GM21526 (cell line): ENCODE results near the gene ANAPC15.

Experiments used
- ATAC-seq: cut with Tn5 transposase; IDR thresholded peaks from one replicate; pipeline ENCODE4 v1.9.1; 2021; ENCODE audit warnings: moderate library complexity; ENCODE audit not compliant: unreplicated experiment, low FRiP score

The ANAPC15 gene

DNA sequence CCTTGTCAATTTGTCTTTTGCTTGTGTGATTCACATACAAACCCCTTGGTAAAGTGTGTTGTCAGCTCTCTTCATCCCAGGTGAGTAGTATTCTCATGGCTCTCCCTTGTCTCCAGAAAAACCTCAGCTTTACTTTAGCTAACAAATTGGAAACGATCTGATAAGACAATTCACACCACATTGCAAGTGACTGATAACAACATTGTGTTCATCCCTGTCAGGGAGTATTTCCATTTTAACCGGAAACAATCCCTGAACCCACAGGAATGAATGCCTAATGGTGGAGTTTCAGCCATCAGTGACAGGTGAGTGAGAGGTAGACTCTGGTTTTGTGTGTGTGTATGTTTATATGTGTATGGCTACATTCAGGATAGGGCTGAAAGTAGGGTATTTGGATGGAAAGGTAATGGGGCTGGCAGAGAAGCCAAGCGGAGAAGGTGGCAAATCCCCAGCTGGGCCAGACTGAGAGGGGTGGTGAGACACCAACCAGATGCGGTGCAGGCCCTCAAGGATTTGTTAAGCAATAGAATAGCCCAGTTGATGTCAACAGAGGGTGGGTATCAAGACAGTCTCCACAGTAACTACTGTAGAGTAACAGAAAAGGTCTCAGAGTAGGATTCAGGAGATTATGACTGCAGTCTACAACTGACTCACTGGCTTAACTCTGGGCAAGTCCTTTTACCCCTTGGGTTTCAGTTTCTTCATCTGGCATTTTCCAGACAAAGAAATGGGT is 24.3 kb downstream of the ANAPC15 start:
- no peak for ATAC-seq

DNA sequence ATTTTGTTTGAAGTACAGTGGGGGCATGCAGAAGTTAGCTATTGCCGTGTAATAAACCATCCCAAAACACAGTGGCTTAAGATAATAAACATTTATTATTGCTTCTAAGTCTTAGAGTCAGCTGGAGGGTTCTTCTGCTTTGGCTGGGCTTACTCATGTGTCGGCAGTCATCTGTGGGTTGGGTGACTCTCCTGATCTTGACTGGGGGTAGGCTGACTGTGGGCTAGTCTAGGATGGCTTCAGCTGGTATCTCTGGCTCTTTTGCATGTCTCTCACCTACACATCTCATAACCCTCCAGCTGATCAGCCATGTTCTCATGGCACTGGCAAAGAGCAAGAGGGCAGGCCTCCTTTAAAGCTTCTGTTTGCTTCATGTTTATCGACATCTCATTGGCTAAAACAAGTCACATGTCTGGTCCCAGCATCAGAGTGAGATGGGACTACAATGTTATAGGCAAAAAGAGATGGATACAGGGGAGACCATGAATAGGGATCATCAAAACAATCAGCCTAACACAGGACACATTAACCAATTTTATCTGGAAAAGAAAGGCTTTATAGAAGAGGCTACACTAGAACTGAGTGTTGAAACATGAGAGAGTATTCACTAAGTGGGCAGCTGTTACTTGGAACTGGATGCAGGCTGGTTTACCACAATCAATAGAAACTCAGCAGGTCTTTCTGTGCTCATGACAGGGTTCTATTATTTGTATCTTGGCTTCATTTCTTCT is 26.7 kb downstream of the ANAPC15 start:
- no peak for ATAC-seq

DNA sequence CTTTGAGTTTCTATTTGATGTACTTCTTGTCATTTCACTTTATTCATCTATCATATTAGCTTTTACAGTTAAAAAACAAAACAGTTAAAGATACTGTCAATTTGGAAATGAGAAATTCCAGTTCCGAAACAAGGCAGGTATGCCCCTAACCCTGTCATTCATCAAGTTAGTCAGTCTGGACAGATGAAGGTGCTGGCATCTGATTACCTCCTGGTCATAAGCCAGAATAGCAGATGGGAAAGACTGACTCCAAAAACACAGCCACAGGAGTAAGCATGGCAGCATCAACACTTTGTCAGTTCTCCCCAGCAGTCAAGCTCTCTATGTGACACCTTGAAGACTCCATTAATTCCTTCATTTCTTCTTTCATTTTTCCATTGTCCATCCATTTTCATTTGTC is 27.5 kb downstream of the ANAPC15 start:
- no peak for ATAC-seq

DNA sequence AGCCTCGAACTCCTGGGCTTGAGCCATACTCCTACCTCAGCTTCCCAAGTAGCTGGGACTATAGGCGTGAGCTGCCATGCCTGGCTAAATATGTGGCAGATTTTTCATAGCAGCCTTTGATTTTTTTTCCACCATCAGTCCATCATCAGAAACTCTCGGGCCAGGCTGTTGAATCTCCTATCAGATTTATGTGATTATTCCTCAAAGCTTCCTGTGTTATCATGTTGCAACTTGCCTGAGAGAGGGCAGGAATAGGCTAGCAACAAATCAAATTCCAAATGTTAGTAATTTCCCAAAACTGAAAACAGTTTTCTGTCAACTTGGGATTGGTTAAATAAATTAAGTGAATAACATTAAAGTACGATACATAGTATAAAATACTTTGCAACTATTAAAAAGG is 28.4 kb downstream of the ANAPC15 start:
- ATAC-seq, result no peak

DNA sequence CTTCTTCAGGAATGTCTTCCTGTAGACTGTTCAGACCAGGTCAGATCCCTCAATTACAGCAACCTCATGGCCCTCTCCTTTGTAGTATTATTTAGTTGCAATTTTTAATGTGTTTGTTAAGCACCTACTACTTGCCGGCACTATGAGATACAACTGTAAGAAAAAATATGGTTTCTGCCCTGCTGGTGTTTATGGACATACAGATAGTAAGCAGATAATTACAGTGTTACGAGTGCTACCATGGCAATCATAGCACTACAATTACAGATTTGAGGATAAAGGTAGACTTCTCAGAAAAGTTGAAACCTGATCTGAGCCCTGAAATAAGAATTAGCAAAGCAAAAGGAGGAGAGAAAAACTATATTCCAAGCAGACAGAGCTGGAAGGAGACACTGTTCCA is 29.1 kb downstream of the ANAPC15 start:
- ATAC-seq, result no peak

DNA sequence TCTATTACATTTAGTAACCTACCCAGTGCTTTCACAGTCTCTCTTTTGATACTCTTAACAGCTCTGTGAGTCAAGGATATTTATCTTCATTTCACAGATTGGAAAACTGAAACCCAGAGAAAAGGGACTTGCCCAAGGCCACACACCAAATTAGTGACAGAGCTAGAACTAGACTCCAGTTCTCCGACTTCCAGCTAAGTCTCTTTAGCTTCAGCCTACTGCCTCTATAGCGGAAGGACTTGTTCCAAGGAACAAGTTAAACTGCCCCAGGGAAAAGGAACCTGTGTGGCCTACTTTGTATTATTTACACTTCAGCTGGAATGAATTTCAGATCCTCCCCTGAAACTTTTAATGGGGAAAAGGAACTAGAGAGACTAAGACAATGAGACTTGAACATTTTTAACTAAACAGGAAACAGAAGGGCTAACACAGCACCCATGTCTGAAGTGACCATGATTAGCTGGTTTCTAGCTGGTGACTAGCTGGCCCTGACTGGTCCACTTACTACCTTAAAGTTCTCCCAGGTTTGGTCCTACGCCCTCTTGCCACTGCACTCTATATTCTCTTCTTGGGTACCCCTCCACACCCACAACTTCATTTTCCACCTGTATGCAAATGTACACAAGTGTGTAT is 30.6 kb downstream of the ANAPC15 start:
- no peak for ATAC-seq

DNA sequence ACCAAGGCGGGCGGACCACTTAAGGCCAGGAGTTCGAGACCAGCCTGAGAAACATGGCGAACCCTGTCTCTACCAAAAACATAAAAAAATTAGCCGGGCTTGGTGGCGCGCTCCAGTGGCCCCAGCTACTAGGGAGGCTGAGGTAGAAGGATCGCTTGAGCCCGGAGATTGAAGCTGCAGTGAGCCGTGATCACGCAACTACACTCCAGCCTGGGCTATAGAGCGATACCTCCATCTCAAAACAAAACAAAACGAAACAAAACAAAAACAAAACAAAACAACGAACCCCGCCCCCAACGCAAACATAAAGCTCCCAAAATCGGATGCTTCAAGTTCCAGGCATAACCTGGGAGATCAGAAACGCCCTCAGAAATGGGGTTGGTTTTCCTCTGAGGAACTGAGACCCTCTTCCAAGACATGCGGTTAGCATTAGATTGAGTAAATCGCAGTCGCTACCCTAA is 31.3 kb downstream of the ANAPC15 start:
- ATAC-seq, result no peak

DNA sequence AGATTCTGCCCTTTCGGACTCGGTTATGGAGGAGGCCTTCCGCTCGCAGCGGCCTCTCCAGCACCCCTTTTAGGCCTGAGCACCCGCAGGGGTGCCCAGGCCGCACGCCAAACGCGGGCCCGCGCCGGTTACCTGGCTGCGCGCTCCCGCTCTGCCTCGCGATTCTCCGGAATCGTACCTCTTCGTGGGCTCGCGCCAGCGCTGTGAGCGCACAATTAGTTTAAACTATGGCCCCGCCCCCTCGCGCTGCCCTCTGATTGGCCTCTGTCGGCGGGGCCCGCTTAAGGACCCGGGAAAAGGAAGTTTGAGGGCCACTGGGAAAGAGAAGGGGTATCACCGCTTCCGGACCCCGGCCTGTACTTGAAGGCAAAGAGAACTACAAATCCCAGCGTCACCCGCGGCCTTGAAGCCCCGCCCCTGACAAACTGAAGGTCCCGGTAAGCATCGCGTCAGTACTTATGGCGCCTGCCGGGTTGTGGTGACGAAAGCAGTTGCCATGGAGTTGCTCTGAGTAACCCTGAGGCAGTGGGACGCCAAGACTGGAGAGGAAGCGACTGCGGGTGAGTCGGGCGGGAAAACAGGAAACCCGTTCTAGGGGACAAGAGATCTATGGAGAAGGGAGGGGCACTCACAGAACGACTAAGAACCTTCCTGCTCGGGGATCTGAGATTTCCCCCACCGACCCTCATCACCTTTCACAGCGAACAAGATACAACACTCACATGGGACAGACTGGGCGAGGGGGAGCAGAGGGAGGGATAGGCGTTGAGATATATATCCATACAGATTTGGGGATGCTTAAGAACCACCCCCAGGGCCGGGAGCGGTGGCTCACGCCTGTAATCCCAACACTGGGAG is 31.9 kb downstream of the ANAPC15 start, which contains the start of the genes LRRC51 and NUMA1:
LRRC51 (plus strand) TSS at position 525 of the 858 bp plus-strand sequence. CDS start 8,234 bp downstream, outside the sequence.
NUMA1 (minus strand) TSS at position 217 of the 858 bp plus-strand sequence. CDS start 44,599 bp downstream, outside the sequence.
- ATAC-seq, result peak; percentile 89

DNA sequence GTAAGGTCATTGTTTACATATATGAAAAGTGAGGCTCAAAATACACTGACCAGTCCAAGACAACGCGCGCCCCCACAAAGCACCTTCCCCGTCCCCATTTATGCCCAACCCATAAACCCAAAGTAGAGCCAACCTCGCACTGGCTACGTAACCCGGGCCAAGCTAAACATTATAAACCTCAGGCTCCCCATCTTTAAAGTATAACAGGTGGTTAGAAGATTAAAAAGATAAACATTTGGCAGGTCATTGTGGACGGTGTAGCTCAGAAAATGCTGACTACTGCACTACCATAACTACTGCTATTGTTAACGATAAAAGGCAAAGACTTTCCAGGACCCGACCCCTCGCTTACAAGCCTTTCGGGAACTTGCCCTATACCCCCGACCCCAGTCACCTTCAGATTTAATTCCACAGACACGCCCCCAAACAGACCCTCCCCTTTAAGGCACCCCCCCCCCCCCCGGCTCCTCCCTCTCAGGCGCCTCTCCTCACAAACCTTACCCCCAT is 32.6 kb downstream of the ANAPC15 start:
- no peak for ATAC-seq

DNA sequence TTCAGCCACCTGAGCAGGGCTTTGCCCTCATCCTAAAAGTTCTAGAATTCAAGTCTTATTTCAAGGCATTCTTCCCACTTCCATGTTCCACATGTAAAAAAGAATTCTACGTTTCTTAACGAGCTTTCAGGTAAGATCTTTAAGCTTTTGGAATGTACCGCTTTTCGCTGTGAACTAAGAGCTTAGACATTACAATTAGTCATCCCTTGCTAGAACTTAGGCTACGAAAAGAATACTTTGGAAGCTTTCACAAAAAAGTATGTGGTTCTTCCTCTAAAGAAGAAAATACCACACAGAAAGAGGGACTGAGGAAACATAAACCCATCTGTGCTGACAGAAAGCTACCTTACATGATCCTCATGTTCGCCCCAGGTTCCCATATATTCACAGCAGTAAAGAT is 34.0 kb downstream of the ANAPC15 start:
- no peak for ATAC-seq

DNA sequence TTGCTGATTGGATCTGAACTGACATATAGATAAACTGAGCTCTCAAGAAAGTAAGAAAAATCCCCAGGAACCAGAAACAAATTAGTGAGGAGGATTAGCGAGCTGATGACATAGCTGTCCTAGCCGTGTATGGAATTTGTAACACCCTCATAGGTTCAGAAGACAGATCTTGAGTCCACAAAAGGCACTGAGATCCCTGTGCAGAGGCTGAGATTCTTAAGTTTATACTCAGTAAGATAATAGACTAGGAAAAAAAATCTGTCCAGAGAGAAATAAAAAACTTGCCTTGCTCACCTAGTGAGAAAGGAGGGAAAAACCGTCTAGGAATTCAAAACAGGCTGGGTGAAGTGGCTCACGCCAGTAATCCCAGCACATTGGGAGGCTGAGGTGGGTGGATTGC is 36.7 kb downstream of the ANAPC15 start:
- no peak for ATAC-seq

DNA sequence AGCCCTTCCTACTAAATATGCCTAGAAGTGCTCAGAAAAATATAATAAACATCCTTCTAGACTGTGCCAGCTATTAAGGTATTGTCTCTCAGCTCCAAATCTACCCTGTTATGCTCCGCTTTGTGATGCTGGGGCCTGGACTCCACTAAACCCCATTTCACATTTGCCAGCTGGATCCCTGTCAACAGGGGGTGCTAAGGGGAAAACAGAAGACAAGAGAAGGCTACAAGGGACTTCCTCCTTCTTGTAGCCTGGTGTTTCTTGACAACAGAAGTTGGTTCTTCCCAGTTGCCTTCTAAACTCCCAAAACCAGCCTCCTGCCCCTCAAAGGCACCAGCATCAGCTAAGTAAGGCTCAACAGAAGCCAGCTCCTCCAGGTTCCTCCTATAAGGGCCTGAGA is 37.4 kb downstream of the ANAPC15 start:
- no peak for ATAC-seq

DNA sequence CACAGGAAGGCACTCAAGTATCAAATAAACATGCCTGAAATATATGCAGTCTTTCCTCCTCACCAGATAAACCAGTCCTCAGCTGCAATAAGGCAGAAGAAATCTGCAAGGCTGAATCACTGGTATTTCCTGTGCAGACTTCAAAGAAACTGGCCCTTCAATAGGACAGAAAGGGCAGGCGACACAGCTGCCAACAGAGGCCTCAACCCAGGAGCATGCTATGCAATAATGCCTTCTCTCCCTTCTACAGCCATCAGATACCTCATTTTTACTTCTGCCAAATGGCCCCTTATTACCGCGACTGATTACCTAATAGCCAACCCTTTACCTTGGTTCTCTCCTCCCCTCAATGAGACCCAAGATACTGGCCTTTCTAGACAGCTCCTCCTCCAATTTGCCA is 40.1 kb downstream of the ANAPC15 start:
- ATAC-seq, result no peak

DNA sequence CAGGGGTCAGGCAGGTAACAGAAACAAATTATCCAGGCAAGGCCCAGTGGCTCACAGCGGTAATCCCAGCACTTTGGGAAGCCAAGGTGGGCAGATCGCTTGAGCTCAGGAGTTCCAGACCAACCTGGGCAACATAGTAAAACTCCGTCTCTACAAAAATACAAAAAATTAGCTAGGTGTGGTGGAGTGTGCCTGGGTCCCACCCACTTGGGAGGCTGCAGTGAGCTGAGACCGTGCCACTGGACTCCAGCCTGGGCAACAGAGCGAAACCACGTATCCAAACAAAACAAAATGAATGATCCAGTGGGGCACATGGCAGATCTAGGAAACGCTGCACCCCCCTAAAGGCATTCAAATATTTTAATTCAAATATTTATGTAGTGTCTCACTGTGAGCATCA is 42.0 kb downstream of the ANAPC15 start:
- no peak for ATAC-seq

DNA sequence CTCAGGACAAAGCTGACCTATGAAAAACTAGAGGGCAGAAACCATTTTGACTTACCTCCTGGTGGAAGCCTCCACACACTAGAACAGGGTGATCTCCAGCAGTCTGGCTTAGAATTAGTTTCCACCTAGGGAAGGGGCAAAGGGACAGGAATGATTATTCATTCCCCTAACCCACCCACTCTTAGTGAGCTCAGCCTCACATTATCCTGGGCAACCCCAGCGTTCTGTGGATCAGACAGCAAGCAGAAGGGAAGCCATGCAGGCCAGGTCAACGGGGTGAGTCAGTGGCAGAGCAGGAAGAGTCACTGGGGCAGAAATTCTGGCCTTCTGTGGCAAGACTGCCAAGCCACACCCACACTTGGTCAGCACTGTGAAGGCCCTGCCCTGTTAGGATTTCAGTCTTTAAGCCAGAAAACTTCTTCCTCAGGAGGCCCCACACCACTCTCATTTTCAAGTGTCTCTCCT is 42.7 kb downstream of the ANAPC15 start:
- ATAC-seq, result no peak

DNA sequence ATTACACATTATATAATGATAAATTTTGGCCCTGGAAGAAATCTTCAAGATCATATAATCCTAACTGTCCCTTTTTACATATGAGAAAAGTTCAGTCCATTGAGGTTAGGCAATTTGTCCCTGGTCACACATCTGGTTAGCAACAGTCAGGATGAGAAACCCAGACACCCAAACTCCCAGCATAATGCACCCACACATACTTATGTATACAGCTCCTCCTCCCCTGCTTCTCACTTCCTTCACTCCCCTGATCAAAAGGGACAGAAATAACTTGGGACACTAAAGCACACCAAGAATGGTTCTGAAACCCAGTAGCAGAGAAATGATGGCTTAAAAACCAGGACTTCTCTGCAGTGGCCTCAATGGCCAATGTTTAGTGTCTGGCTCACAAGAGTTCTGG is 43.3 kb downstream of the ANAPC15 start:
- no peak for ATAC-seq

DNA sequence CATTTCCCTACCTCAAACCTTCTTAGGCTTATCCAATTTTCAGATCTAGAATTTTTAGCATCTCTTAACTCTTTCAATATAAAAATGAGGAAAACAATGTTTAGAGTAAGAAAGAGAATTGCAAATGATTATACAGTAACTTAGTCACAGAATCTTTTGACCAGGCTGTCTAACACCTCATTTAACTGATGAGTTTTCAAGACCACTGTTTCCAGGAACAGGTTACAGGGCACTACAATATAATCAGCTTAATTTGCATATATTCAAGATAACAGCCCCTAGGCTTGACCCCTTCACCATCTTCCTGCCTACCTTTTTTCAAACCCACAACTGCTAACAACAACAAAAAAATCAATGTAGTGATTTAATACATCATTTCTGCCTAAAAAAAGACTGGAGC is 44.8 kb downstream of the ANAPC15 start:
- ATAC-seq, result no peak

DNA sequence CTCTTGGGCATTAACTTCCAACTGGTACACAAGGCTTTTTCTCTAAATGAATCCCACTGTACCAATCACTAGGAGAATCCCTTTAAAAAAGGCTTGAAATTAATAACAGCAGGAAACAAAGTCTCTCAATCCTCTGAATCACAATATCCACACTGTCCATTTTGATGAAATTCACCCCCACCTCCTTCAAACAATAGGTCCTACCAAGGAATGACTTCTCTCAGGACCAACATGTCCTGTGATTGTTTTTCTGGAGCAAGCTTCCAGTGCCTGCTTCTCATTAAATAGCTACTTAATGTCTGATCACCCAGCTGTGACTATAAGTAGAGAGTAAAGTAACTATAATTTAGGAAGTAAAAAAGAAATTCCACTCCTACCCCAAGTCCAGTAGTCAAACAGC is 45.2 kb downstream of the ANAPC15 start:
- ATAC-seq, result no peak

DNA sequence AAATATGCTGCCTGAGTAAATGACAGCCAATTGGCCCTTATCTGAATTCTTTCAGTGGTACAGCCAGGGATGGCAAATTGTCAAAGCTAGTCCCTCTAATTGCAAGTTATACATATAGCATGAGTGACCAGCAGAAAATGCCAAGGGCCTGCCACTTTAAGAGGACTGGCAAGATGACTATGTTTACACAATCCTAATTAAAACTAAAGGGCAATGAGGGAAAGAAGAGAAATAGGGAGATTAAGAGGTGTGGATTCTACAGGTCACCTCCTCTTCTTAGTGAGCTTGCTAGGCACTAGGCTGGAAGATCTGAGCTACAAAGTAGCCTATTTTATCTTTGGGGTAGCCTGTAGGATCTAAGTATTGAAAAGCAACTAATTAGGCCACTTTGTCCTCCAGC is 45.6 kb downstream of the ANAPC15 start:
- no peak for ATAC-seq

DNA sequence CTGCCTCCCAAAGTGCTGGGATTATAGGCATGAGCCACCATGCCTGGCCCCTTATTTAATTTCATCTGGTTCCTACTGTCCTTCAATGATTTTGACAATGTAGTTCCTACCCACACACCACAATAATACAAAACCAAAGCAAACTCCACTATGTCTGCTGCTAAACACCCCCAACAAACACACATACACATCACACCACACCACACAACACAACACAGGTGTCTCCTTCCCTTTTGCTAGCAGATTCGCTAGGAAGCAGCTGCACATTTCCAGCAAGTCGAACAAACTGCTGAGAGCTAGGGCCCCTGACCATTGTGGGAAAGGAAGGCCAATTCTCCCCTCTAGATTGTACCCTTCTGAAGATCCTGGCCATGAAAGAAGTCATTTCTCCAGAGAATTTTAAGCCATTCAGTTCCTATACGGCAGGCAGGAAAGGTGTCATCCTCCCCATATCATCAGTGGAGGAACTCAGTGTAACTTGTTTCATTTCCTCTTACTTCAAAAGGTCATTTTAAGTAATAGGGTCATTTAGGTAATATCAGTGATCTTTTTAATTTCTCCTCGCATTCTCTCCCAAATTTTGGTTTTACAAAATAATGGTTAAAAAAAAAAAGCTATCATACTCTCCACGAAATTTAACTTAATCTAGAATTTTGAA is 50.6 kb downstream of the ANAPC15 start:
- ATAC-seq, result no peak
